HG02610 (cell line): ENCODE measurements around the gene CILP.
"Not testable (repeated sequence)": the region's sequence is repeated elsewhere in the genome, so short reads cannot be mapped to it uniquely, and the experiment has no call there.

Experiments used
- ATAC-seq: cut with Tn5 transposase; IDR thresholded peaks from one replicate; pipeline ENCODE4 v1.9.1; 2021; ENCODE audit warnings: mild to moderate bottlenecking, moderate library complexity; ENCODE audit not compliant: unreplicated experiment

CILP gene

DNA sequence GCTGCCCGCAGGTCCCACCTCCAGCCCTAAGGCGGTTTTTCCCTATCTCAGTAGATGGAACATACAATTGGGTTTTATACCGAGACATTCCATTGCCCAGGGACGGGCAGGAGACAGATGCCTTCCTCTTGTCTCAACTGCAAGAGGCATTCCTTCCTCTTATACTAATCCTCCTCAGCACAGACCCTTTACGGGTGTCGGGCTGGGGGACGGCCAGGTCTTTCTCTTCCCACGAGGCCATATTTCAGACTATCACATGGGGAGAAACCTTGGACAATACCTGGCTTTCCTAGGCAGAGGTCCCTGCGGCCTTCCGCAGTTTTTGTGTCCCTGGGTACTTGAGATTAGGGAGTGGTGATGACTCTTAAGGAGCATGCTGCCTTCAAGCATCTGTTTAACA, 15.6 kb upstream of the CILP start:
- not testable (repeated sequence) for ATAC-seq

DNA sequence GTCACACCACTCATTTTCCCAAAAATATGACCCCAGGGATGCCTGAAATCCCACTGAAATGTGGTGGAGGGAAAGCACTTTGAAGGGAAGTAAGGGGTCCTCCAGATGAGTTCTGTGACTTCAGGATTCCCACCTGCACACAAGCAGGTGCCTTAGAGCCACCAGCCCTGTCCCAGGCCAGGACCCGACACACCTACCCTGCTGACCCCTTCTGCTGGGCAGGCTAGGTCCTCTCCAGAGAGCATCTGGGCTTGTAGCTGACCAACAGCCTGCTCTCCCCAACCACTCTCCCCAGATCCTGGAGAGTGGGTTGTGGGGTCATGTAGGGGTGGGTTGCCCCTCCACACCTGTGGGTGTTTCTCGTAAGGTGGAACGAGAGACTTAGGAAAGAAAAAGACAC, 14.9 kb upstream of the CILP start:
- ATAC-seq: no peak

- ATAC-seq: no peak
Measured at GRCh38 chr15:65223996-65224395, 12.7 kb upstream of the CILP start.

DNA sequence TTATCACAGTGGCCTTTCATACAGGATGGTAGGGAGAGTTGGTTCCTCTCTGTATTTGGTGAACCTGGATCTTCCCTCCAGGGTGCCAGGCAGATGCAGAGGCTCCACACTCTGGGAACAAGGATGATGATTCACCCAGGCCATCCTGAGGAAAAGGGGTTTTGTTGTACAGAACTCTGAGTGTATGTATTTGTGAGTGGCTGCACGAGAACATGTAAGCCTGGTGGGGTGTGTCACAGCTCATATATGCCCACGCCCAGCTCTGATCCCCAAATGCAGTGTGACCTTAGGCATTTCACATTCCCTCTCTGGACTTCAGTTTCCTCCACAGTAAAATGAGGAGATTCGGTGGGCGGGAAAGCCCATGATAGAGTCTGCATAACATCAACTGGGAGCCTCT, 11.6 kb upstream of the CILP start:
- ATAC-seq: no peak

DNA sequence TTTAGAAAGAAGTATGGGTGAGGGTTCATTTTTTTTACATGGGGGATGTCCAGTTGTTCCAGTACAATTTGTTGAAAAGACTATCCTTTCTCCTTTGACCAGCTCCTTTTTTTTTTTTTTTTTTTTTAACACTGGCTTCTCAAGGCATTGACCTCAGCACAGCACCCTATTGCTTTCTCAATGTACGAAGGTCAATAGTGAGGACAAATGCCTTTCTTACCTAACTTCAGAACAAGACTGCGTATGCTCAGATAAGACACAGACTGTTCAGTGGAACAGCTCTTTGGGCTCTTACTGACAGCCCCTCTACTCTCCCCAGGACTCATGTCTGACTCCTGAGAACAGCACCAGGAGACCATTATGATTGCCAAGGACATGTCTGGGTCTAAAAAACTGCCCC, 10.4 kb upstream of the CILP start:
- no peak for ATAC-seq

- no peak for ATAC-seq
Measured at GRCh38 chr15:65219137-65219536, 7.9 kb upstream of the CILP start.

DNA sequence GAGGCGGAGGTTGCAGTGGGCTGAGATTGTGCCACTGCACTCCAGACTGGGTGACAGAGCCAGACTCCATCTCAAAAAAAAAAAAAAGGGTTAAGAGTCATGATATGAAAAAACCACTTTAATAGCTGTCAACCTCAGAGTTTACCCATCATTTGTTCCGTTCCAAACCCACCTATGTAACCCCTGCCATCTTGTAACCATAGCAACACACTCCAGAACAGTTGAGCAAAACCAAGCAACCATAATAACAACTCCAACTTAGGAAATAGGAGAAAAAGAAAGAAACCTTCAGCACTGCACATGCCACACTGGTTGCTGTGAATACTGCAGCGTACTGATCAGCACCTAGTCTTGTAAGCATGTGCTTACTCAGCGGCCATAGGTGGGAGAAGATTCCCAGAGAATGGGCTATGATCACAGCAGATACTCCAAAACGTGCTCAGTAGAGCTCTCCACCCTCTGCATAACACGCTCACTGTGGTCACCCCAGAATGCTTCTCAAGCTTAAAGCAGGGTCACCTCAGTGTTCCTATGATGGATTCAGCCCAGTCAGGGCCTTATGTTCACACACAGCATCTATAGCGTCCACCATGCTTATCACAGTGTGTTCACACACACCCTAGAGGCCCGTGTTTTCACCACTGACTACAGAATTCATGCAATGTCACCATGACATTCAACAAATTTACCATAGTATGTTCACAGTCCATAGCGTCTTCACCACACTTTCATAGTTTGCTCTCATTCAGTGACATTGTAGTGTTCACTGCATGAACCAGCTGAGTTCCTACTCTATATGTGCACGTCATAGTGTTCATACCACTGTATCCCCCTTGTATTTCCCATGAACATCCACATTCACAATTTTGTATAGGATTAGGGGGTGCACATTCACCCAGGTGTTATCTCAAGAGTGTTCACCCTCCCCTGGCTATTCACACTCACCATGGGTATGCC, 6.5 kb upstream of the CILP start:
- ATAC-seq: no peak

DNA sequence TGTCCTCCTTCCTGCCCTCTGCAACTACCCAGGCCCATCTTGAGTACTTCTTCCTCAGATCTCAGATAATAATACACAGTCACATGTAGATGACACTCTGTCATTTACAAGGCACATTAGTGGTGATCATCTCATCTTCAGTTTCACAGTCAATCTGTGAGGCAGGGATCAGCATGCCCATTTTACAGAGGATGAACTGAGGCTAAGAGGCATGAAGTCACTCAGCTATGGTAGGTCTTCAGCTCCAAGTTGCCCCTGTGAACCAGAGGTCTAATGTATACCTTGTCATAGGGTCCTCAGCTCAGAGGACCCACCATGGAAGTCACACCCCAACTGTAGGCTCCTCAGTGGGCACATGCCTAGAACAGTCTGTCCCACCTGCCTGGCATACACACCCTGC, 4.2 kb upstream of the CILP start:
- ATAC-seq: no peak

DNA sequence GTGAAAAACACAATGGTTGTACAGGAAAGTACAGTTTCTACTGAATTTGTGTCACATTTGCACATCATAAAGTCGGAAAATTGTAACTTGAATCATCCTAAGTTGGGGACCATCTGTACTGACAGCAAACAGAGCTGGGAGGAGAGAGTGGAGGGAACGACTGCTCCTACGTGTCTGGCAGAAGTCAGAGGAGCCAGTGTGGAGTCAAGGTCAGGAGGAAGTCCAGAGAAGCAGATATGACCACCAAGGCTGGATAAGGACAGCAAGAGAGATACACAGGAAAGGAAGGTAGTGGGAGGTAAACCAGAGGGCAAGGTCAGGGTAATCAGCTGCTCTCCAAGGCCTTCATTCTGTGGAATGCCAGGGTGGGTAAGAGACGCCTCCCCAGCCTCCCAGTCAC, 2.7 kb upstream of the CILP start:
- no peak for ATAC-seq

GRCh38 chr15:65213241-65213640, 2.0 kb upstream of the CILP start:
- ATAC-seq: no peak

DNA sequence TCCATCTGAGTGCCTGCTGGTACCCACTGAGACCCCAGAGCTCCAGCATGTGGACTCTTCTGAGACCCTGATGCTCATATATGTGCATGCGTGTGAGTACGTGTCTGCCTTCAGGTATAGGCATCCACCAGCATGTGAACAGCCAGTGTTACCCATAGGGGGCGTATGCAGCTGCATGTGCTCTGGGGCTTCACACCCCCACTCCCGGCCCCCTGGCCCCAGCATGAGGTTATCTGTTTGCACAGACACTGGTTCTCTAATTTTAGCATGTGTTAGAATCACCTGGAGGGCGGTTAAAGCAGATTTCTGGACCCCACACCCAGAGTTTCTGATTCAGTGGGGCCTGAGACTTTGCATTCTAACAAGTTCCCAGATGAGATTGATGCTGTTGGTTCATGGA, 824 bp upstream of the CILP start:
- ATAC-seq: no peak

DNA sequence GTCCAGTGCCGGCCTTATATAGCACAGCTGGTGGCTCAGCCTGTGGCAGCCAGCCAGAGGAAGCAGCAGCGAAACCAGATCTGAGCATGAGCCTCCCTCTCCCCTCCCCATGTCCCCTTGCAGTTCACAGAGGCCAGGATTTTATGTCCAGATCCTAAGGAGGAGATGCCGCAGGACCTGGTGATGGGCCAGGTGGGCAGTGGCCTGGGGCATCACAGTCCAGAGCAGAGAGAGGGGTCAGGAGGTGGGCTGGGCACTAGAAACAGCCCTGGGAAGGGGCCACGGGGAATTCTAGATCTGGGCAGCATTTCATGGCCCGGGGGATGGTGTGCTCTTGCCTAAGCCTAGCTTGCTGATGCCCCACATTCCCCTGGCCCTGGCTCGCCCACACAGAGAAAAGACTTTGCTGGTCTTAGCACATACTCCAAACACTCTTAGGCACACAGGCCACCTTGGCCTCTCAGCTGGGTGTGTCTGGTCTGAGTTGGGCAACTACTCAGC, 259 bp upstream of the CILP start:
- ATAC-seq: no peak

GRCh38 chr15:65209701-65210643, 1.3 kb downstream of the CILP start:
- ATAC-seq: no peak

- no peak for ATAC-seq
Measured at GRCh38 chr15:65208647-65209046, 2.6 kb downstream of the CILP start.

DNA sequence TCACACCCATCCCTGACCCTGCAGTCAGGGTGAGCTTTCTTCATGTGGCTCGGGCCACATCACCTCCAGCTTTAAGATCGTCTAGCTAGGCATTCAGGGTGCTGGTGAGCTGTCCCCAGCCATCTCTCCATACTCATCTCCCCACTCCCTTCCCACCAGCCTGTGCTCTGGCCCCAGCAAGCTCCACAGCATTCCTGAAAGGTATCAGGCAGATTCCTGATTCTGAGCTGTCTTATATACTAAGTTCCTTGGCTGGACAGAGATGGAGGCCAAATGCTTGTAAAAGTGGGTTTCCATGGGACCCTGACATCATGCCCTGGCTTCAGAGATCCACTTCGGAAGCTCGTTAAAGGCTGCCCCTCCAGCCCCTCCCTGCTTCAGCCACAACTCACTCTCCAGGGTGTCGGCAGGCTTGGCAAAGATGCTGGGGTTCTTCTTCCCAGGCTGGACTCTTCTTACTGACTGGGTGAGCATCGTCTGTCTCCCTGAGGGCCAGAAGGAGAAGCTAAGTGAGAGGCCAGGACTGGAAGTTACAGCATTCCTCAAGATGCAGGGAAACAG, 3.9 kb downstream of the CILP start:
- ATAC-seq: no peak

GRCh38 chr15:65206750-65207149, 4.5 kb downstream of the CILP start:
- ATAC-seq: no peak

DNA sequence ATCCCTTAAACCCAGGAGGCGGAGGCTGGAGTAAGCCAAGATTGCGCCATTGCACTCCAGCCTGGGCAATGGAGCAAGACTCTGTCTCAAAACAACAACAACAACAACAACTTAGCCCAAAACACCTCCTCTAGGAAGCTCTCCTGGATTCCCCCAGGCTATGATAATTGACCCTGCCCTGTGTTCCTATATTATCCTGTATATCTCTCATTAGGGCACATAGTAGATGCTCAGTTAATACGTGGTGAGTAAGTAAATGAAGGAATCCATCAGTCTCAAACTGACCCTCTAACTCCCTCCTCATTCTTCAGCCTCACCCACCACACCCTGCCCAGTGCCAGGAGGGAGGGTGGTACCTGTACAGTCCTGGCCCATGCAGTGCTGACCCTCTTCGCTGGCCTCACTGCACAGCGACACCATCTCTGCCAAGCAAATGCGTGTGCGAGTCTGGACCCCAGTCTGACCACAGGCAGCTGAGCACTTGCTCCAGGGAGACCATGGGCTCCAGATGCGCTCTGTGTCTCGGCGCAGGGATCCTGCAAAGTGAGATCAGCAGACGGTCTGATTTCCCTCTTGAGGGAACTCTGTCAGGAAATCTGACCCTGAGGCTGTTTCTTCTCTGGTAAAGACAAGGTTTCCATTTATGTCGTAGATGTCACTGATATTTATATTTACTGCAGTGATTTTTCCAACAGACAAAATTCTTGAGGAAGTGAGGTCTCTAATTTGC, 6.2 kb downstream of the CILP start:
- no peak for ATAC-seq

GRCh38 chr15:65204236-65204930, 6.9 kb downstream of the CILP start:
- ATAC-seq: no peak

DNA sequence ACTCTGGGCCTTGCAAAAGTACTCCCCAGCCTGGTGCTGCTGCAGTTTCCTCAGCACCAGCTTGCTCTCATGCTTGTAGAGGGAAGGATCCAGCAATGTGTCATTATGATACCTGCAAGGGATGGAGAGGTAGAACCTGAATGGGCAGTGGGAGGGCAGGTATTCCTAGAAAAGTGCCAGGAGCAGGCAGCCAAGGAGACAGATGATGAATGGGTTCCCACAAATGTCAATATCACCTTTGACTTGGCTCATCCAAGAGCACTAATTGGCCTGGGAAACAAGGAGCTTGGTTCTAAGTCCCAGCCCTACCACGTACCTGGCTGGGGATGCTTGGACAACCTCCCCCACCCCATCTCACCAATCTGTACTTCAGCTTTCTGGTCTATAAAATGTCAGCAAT, 9.4 kb downstream of the CILP start:
- ATAC-seq: no peak

- no peak for ATAC-seq
Measured at GRCh38 chr15:65198571-65198970, 12.7 kb downstream of the CILP start.
